GM19025 (cell line): ENCODE results near the gene ITGA7.

Experiments
- ATAC-seq: cut with Tn5 transposase; IDR thresholded peaks from one replicate; pipeline ENCODE4 v1.9.1; 2021; ENCODE audit warnings: mild to moderate bottlenecking, low read depth, moderate library complexity; ENCODE audit not compliant: unreplicated experiment

Gene ITGA7

DNA sequence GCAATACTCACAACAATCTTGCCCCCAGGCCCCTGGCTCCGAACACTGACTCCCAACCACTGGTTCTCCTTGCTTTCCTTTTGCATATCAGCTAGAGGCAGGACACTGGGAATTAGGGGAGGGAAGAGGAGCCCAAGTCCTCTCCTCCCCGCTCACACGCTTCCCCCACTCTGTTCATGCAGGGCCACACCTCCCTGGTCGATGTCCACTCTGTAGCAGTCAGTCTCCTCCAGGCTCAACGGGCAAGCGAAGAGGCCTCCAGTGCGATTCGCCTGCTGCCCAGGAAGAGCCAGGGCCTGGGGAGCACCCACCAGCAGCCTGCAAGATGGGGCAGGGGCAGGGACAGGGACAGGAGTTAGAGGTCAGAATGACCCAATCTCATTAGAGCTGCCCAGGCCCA, 4.8 kb downstream of the ITGA7 start:
- ATAC-seq = no peak

DNA sequence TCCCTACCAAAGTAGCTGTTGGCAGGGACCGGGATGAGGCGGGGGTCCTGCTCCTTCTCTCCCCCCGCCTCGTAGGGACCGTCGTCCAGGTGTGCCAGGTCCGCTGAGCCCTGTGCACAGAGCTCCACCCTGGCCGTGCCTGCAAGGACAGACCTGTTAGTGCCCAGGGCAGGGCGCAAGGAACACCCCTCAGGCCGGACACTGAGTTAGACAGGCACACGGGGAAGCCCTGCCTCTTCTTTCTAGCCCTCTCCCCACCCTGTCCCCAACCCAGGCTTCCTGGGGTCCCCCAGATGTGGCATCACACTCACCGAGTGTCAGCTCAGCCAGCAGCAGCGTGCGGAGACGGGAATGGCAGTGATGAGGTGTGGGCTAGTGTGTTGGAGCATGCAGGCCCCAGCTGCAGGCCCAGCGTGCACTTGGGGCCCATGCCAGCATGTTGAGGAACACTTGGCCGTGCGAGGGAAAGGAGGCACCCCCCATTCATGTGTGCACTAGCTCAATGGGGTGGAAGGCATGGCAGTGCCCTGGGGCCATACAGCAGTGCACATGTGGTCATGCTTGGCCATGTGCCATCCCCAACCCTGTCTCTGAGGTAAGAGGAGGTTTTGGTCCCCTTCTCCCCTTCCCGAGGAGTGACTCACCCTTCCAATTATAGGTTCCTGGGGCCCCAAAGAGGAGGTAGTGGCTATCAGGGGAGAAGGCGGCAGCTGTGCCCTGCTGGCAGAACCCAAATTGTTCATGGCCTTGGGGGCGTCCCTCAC, 7.3 kb downstream of the ITGA7 start:
- ATAC-seq = no peak

DNA sequence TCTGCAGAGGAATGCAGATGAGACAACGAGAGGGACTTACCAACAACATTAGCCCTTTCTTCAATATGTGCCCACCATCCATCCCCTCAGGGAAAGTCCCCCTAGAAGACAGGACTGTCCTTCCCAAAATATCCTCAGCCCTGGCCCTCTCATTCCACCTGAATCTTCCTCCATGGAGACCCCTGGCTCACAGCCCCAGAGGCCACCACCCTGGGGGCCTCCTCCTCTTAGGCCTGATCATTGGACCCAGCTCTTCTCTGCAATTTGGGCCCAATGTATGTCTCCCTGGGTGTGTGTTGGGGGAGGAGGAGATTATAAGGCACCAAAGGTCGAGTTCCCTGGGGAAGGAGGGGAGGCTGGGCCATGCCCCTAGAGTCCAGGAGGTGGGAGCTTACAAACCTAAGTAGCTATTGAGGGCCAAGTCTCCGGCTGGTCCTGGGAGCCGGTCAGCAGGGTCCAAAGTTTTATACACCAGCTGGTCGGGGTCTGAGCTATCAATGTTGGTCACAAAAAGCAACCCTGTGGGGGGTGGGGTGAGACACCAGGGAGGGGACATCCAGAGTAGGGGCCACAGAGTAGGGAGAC, 8.1 kb downstream of the ITGA7 start:
- ATAC-seq = no peak

DNA sequence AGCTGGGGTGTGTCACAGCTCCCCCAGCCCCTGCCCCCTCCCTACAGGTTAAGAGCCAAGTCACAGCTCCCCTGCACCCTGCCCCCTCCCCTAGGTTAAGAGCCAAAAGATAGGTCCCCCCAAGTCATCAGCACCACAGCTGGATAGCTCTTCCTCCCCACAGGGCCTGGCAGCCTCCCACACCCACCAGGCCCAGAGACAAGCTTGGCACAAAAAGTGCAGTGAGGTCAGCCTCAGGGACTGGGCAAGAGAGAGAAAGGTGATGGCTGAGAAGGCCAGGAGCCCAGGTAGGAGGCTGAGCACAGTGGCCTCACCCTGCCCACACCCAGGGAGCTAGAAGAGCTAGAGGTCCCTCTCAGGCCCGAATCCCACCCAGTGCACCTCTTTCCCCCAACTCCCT, 8.7 kb downstream of the ITGA7 start:
- no peak for ATAC-seq

DNA sequence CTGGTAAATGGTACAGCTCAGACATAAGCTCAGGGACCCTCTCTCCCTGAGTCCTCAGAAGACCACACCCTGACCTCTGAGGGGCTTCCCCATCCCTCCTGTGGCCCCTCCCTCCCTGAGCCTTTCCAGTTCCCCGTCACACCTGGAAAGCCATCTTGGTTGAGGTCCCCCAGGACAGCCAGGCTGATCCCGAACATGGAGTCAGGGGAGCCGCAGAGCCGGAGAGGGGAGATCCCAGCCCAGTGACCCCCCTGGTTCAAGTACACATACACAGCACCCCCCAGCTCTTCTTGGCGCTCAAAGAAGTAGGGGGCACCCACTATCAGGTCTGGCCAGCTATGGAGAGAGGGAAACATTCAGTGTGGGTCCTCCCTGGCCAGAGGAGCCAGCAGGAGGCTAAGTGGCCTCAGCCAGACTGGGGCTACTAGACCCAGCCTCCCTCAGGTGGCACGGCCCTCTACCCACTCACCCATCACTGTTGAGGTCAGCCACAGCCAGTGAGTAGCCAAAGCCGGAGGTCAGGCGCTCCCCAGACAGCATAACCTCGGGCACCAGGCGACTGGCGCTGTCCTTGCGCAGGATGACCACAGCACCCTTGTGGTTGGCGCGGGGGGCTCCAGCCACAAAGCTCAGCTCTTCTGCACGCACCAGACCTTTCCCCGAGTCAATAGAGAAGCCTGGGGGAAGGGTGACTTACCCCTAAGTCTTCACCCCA, 9.3 kb downstream of the ITGA7 start:
- ATAC-seq = no peak

DNA sequence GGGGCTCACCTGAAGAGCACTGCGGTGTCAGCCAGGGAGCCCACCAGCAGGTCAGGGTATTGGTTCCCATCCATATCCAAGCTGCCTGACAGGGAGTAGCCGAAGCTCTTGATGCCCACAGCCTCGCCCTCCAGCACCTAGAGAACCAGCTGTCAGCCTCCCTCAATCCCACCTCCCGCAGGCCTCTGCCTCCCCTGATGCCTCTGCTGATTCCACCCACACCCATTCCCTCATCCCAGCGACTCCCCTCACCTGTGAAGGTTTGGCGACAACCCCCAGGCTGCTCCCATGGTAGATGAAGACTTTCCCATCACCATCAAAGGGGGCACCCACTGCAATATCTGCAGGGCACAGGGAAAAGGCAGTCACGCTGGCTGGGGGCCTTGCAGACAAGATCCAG, 10.0 kb downstream of the ITGA7 start:
- ATAC-seq = no peak

DNA sequence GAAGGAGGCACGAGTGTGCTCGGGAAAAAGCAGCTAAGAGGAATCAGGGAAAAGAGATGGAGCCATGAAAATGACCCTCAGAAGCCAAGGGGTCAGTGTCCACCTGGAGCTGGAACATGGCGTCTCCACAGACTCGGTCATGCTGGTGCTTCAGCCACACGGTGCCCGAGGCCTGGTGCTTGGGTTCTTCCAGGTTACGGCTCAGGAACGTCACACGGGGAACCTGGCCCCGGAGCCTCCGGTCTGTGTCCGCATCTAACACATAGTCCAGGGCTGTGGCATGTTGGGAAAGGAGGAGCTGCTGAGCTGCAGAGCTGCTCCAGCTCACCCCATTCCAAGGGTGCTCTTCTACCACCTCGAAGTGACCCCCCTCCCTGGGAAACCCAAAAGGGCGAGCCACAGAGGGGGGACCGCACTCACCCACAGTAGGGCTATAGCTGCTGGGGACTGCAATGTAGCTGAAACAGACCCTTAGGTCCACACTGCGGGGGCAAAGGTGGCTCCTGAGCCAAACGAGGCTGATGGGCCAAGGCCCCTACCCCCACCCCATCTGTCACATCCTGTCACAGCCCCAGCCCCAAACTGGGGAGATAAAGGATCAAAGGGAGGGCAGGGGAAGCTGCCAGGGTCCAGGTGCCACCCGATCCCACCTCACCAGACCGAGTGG, 10.8 kb downstream of the ITGA7 start:
- ATAC-seq = no peak

DNA sequence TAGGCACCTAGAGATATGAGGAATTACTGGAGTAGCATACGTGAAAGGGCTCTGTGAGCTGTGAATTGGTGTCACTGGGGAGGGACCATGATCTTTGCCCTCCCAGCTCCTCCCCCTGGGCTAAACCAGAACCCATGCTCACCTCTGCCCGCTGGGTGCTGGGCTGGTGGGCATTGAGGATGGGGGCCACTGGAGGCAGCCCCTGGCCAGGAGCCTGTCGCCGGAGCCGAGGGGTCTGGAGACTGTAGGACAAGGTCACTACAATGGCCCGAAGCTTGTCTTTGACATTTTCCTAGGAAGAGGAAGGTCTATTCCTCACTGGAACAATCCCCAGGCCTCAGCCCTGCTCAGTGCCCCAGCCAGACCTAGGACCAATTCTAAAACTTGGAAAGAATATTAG, 11.6 kb downstream of the ITGA7 start:
- no peak for ATAC-seq

DNA sequence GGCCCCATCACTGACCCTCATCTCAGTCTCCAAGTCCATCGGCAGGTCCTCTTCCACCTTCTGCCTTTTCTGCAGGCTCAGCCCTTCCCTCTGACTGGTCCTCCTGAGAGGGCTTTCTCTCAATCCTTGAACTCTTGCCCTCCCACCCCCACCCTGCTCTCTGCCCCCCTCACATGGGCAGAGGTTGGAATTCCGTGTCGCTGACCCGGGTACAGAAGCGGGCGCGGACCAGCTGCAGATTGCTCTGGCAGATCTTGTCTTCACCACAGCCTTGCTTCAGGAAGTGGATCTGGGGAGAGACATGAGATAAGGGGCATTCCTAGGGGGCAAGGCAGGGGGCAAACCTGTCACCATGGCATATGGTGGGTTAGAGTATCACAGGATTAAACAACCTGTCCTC, 12.4 kb downstream of the ITGA7 start:
- no peak for ATAC-seq

DNA sequence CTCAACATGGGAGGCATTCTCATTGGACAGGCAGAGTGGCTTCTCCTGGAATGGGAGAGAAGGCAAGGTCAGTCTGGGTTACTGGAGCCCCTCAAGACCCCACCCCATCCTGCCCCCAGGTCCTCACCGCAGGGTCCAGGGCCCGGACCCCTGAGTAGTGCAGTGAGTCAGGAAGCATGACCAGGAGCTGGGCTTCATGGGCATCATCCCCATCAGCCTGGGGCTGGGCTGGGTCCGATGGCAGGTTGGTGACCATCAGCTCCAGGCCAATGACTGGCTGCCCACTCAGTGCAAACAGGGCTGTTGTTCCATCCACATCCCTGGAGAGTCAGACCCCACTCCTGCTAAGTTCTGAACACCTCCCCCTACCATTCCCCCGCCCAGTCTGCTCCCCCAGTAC, 13.1 kb downstream of the ITGA7 start:
- ATAC-seq = no peak

DNA sequence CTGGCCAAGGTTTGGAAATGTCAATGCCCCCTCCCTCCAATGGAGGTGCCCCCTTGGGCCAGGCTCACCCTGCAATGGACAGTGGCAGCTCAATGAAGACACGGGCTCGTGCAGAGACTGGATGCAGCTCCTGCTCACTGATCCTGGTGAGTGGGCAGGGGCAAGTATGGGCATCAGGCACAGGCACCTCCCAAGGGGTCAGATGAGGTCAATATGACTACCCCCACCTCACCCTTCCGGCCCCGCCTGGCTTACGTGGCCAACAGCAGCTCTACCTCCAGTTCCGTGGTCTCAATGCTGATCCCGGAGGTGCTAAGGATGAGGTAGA, 13.6 kb downstream of the ITGA7 start:
- no peak for ATAC-seq

DNA sequence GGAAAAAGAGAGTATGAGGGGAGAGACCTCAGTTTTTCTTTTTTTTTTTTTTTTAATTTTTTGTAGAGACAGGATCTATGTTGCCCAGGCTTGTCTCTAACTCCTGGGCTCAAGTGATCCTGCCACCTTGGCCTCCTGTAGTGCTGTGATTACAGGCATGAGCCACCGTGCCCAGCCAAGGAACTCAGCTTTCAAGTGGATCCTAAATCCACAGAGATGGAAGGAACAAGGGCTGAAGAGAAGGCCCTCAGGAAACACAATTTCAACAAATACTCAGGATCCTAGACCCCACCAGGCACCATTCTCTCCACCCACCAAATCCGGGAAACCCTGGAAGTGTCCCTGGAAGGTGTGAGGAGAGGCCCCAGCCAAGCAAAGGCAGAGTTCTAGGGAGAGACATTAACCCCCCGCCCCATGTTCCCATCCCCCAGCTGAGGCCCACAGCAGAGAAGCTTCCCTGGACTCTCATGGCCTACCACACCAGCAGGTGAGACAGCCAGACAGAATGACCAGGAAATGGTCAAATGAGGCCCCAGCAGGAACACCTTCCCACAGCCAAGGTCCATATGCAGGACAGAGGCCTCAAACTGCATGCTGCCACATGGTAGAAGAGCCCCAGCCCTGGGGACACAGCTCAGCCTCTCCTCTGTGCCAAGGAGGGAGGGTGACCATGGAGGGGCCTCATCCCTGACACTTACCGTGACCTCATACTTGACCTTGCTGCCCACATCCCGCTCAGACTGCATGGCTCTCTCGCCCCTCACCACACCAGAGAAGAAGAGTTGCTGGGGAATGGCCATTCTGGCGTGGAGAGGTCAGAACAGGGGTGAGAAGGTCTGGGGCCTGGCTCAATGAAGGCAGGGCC, 14.1 kb downstream of the ITGA7 start:
- ATAC-seq = no peak

DNA sequence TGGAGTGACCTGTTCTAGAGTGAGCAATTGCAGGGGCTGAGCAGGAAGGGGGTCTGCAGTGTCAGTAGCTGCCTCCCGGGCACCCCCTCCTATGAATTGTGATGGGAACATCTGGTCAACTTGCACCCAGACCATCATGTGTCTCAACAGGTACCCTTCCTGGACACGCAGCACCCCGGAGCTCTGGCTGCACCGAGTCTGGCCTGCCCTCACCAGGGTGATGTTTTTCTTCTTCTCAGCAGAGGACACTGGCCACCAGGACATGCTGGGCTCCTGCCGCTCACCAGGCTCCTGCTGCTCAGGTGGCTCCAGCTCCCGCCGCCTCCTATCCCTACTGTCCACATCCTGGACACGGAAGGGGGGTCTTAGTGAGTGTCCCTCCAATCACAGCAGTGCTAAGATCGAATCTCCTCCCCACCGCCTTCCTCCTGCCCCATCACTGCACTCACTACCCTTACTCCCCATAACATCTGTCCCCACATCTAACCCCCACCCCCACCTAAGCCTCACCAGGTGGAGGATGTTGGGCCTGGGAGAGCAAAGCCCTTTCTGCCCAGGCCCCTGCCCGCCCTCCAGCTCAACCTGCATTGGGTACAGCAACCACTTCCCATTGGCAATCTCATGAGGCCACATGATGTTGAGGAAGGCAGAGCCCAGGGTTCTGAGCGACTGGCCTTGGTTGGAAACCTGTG, 14.9 kb downstream of the ITGA7 start:
- no peak for ATAC-seq

DNA sequence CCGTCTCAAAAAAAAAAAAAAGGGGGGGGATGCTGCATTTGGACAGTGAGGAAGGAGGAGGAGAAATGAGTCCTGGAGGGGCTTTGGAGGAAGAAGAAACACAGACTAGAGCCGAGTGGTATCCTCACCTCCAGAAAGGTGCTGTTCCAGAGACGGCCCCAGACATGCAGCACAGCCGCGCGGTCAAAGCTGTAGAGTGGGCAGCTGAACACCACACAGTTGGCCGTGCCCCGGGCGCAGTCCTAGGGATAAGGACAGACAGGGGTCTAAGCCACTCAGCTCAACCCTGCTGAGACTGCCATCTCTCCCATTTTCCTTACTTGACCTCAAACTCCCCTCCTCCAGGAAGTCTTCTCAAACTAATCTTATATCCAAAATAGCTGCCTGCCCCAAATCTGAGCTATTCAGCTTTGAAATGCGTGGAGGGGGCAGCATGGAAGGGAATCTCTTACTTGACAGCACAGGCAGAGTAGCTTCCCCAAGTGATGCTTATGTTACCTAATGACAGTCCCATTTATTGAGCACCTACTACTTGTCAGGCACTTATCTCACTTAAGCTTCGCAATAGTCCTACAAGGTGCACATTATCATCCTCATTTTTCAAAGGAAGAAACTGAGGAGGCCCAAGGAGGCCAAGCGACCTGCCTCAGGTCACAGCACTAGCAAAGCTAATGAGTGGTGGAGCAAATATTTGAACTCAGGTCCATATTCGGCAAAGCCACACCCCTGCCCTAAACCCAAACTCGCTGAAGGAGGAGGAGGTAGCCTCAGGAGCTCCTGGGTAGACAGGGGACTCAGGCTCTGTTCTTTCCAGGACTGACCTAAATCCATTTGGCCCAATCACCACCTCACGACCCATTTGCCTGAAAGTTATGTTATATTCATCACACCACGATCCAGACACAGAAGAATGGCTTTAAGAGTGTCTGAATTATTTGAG, 18.7 kb downstream of the ITGA7 start:
- no peak for ATAC-seq

DNA sequence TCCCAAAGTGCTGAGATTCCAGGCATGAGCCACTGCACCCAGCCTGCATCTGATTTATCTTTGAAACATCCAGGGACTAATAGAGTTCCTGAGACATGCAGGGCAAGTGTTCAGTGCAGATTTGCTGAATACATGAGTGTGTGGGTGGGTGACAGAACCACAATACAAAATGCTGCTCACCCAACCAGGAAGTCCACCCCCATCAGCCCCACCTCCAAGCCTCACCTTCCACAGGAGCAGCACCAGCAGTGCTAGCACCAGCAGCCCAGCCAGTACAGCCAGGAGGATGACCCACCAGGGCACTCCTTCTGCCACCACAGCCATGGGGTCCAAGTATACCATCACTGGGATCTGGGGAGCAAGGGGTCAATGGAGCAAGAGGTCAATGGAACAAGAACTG, 20.0 kb downstream of the ITGA7 start:
- no peak for ATAC-seq

DNA sequence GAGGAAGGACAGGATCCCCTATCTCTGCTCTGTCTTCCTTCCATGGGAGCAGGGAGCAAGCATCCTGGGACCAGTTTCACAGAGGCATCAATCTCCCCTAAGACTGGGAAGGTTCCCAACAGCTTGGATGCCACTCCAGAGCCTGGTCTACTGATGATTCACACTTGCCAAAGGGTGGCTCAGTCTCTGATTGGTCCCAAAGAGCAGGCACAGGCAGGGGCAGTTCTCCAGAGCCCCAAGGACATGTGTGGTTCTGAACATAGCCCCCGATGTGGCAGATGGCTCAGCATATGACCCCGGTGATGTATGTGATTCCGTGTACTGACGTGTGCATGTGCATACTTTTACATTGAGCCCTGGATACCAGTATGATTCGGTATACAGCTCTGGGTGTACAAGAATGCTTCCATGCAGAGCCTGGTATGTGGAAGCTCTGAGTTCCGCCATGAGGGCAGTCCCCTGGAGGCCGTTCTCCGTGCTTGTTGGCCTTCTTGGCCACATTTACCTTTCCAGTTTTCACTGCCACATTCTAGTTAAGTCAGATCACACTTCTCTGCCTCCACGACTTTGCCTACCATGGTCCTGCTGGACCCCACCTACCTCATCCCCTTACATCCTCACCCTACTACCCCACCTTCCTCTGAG, 21.2 kb downstream of the ITGA7 start:
- no peak for ATAC-seq

DNA sequence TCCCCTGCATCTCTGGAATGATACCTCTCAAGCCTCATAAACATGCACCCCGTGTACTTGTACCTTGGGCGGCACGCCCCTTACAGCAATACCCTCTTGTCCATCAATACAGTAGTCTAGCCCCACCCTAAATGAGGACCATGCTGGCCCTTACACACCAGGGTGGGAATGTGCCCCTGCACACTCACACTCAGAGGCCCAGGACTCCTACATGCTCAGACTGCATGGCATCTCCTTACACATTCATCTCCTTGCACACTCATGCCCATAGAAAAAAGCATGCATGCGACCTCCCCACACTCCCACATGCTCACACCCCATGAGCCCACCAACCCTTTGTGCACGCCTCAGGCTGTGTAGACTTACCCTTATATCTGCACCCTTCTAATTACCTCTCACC, 22.0 kb downstream of the ITGA7 start:
- ATAC-seq = no peak

DNA sequence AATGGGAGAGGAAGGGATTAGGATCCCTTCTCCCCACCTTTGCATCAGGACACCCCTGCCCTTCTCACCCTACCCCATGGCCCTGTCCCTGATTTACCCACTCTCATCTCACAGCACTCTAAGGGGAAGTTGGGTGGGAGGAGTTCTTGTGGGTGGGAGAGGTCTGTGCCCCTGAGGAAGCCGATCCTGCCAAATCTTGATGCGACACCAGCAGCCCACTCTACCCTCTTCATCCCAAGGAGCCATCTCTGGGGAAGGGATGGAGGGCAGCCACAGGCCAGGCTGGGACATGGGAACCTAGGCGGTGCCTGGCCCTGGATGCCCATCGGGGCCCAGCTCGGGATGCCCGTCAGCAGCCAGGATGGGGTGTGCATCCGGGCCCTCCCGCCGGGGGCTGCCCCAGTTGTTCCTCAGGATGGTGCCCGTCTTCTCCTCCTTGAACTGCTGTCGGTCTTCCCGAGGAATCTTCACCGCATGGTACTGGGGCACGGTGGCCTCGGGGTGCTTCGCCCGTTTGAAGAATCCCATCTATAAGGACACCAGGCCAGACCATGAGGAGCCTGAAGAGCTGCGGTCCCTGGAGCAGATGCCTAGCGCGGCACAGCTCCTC, 22.8 kb downstream of the ITGA7 start:
- ATAC-seq = no peak
